ENCODE results near the gene TEDC1. TPM values are rescaled to one million over a fixed set of nuclear protein-coding genes. Genes with fewer than 3 reads are reported as not detected.

The TEDC1 gene
- total RNA-seq, 4 donors from 2014 or later: 7.1 to 12.8 (median 7.6) TPM

DNA sequence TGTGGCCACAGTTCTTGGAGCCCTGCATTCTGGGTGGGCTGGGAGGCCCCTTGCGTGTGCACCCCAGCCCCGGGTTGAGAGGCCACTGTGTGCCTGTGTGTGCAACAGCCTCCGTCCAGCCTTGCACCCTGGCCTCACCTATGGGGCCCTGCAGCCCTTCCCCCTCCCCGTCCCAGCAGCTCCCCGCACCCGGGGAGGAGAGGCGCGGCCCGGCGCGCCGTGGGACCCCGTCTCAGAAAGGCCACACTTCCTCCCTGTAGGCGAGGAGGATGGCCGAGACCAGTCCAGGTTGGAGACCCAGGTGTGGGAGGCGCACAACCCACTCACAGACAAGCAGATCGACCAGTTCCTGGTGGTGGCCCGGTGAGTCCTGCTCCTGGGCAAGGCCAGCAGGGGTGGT lies 33.0 kb upstream of the TEDC1 start:
- no peak for DNase-seq
- H3K36me3 ChIP-seq: peaks cover 10 to 89% (median 30%) of the 10 kb centered on the region in 3 donors
- 94 to 96% methylated on average over 2 to 3 of the region's 18 CpGs for WGBS, 2 donors

DNA sequence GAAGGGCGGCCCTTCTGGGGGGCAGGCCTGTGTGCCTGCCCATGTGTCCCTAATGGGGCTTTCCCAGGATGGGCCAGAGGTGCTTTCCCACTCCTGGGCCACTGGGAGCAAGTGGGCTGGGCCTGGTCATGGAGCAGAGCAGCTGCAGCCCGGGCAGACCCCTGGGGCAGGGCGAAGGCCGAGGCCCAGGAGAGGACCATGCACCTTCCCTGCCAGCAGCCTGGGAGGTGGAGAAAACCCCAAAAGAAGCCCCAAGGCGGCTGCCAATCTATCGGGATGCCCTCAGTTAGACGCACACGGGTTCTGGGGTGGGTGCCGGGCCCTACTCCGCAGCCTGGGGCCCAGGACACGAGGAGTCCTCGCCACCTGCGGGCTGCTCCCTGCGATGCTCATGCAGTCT lies 32.5 kb upstream of the TEDC1 start:
- H3K4me1 ChIP-seq: no peaks in the 10 kb centered on the region
- TF ChIP-seq POLR2A (IDR thresholded peaks at IDR 0.05): no peak
- TF ChIP-seq, protein P1, sequence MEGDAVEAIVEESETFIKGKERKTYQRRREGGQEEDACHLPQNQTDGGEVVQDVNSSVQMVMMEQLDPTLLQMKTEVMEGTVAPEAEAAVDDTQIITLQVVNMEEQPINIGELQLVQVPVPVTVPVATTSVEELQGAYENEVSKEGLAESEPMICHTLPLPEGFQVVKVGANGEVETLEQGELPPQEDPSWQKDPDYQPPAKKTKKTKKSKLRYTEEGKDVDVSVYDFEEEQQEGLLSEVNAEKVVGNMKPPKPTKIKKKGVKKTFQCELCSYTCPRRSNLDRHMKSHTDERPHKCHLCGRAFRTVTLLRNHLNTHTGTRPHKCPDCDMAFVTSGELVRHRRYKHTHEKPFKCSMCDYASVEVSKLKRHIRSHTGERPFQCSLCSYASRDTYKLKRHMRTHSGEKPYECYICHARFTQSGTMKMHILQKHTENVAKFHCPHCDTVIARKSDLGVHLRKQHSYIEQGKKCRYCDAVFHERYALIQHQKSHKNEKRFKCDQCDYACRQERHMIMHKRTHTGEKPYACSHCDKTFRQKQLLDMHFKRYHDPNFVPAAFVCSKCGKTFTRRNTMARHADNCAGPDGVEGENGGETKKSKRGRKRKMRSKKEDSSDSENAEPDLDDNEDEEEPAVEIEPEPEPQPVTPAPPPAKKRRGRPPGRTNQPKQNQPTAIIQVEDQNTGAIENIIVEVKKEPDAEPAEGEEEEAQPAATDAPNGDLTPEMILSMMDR (IDR thresholded peaks at IDR 0.05): no peak
- no peaks in the 10 kb centered on the region for H3K27me3 ChIP-seq
- peaks cover 16 to 89% (median 32%) of the 10 kb centered on the region in 3 donors for H3K36me3 ChIP-seq
- intact Hi-C loops (cut with DNase I): no loop called here
- WGBS, 2 donors: no CpG with 5 or more reads among the region's 14 CpGs
- DNase-seq: no peak
- H3K4me3 ChIP-seq: no peak overlapping the region
- no peak overlapping the region for H3K27ac ChIP-seq
- no peaks in the 10 kb centered on the region for H3K9me3 ChIP-seq

More for the DNA sequence above, 33.0 kb upstream of the TEDC1 start:
- no peak overlapping the region for H3K4me3 ChIP-seq
- TF ChIP-seq, protein P1 (IDR thresholded peaks at IDR 0.05): no peak
- intact Hi-C loops (cut with DNase I): no loop called here
- H3K4me1 ChIP-seq: no peaks in the 10 kb centered on the region
- H3K27me3 ChIP-seq: no peaks in the 10 kb centered on the region
- no peak overlapping the region for H3K27ac ChIP-seq
- H3K9me3 ChIP-seq: no peaks in the 10 kb centered on the region

DNA sequence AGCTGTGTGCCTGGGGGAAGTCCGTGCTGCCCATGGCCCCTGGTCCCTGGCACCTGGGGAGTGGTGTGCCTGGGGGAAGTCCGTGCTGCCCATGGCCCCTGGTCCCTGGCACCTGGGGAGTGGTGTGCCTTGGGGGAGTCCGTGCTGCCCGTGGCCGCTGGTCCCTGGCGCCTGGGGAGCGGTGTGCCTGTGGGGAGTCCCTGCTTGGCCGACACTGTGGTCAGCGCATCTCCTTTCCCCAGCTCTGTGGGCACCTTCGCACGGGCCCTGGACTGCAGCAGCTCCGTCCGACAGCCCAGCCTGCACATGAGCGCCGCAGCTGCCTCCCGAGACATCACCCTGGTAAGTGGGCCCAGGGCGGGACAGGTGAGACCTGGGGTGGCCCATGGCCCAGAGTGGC lies 30.9 kb upstream of the TEDC1 start:
- H3K4me3 ChIP-seq: no peak overlapping the region
- intact Hi-C loops (cut with DNase I): no loop called here
- no peak for TF ChIP-seq POLR2A (IDR thresholded peaks at IDR 0.05)
- TF ChIP-seq, protein P1 (IDR thresholded peaks at IDR 0.05): no peak
- H3K27me3 ChIP-seq: no peaks in the 10 kb centered on the region
- H3K36me3 ChIP-seq: peaks cover 30 to 89% (median 38%) of the 10 kb centered on the region in 3 donors
- DNase-seq: no peak
- H3K4me1 ChIP-seq: peaks cover 0 to 3% (median under 1%) of the 10 kb centered on the region in 3 donors
- no peaks in the 10 kb centered on the region for H3K9me3 ChIP-seq
- no CpG with 5 or more reads among the region's 17 CpGs for WGBS, 2 donors
- H3K27ac ChIP-seq: no peak overlapping the region

DNA sequence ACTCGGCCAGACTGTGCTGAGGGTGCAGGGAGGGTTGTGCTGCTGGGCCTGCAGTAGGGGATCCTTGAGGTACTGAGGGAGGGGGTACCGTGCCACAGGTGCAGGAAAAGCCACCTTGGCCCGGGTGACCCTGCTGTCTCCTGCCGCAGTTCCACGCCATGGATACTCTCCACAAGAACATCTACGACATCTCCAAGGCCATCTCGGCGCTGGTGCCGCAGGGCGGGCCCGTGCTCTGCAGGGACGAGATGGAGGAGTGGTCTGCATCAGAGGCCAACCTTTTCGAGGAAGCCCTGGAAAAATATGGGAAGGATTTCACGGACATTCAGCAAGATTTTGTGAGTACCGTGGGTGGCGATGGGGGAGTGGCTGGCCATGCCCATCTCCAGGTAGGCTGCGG lies 30.4 kb upstream of the TEDC1 start:
- Histone ChIP-seq H3K9me3 (no peaks in the 10 kb centered on the region), H3K36me3 (peaks cover 35 to 89% (median 38%) of the 10 kb centered on the region in 3 donors), H3K27ac (no peak overlapping the region), H3K4me1 (peaks cover 0 to 8% (median 6%) of the 10 kb centered on the region in 3 donors), H3K4me3 (no peak overlapping the region), H3K27me3 (no peaks in the 10 kb centered on the region)
- WGBS, 2 donors: 70 to 91% methylated on average over 7 to 9 of the region's 17 CpGs
- no peak for DNase-seq
- TF ChIP-seq, protein P1 (IDR thresholded peaks at IDR 0.05): no peak
- no peak for TF ChIP-seq POLR2A (IDR thresholded peaks at IDR 0.05)
- intact Hi-C loops (cut with DNase I): no loop called here

DNA sequence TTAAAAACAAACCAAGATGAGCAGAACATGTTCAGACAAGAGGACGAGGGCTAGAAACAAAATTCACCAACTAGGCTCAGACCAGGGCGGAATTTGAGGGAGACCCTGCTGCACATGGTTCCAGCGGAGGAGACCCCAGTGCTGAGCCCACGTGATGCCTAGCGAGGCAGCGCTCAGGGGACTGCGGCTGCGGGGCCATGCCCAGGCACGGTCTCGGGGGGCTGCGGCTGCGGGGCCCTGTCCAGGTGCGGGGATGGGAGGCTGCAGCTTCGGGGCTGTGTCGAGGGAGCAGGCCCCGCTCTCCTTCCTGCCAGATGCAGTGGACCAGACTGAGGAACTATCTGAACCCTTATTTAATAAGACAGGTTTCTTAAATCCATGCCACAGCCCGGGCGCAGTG lies 29.1 kb upstream of the TEDC1 start:
- WGBS, 2 donors: 84 to 89% methylated on average over 3 to 5 of the region's 18 CpGs
- DNase-seq: no peak
- H3K36me3 ChIP-seq: peaks cover 36 to 88% (median 42%) of the 10 kb centered on the region in 3 donors
- no peak overlapping the region for H3K4me3 ChIP-seq
- no peaks in the 10 kb centered on the region for H3K9me3 ChIP-seq
- peaks cover under 1 to 21% (median 15%) of the 10 kb centered on the region in 3 donors for H3K4me1 ChIP-seq
- TF ChIP-seq, protein P1 (IDR thresholded peaks at IDR 0.05): no peak
- TF ChIP-seq POLR2A (IDR thresholded peaks at IDR 0.05): no peak
- no peaks in the 10 kb centered on the region for H3K27me3 ChIP-seq
- intact Hi-C loops (cut with DNase I): no loop called here
- no peak overlapping the region for H3K27ac ChIP-seq
